ENCODE data around the gene DMRTC1B.
"Not testable (repeated sequence)": the region's sequence is repeated elsewhere in the genome, so short reads cannot be mapped to it uniquely, and the experiment has no call there.

GRCh38 chrX:72783365-72783936 is 6.8 kb downstream of the DMRTC1B start:
- TF ChIP-seq CTCF (IDR thresholded peaks at IDR 0.05; ENCODE audit: insufficient read depth, low read length, poor library complexity, severe bottlenecking); EZH2phosphoT487 (conservative IDR thresholded peaks at IDR 0.05; ENCODE audit: low read length): not testable (repeated sequence)
